GM12878 (cell line): Measurements from ENCODE around the gene RNF223. TPM values are rescaled to one million over a fixed set of nuclear protein-coding genes. Genes with fewer than 3 reads are reported as not detected.

ENCODE experiments used
- ATAC-seq: fragments of 200-7000 bp; cut with Tn5 transposase; 3 replicates; pipeline ENCODE4 v1.9.1; 2020; ENCODE audit warnings: mild to moderate bottlenecking, moderate library complexity
- BruUV-seq: library from RNA; stranded (reverse); fragments of 400-500 nt; replicated peaks from 2 replicates; lab custom pipeline; 2021; lab: Mats Ljungman, UMichigan
- CTCF ChIA-PET: fragments of 300-600 bp; sonication (Branson Sonifier 250); formaldehyde crosslinking; extraction: SDS; loops from one replicate; lab custom pipeline; 2021; ENCODE audit warnings: inconsistent platforms; lab: Yijun Ruan, JAX
- POLR2A ChIA-PET: fragments of 350-600 bp; formaldehyde crosslinking; extraction: SDS; loops from one replicate; lab custom pipeline; 2021; ENCODE audit warnings: inconsistent platforms; lab: Charles Lee
- RAD21 ChIA-PET: fragments of 300-600 bp; sonication (Branson Sonifier 250); formaldehyde crosslinking; loops from one replicate; lab custom pipeline; 2023; ENCODE audit warnings: antibody characterized with exemption; ENCODE audit not compliant: unreplicated experiment; lab: Charles Lee
- SMC1A ChIA-PET: fragments of 300-600 bp; sonication (Branson Sonifier 250); formaldehyde crosslinking; loops from one replicate; lab custom pipeline; 2023; ENCODE audit not compliant: unreplicated experiment, uncharacterized antibody; lab: Charles Lee
- DNase-seq: peaks from one replicate; pipeline ENCODE4 v3.0.0-alpha.2; 2011; ENCODE audit warnings: low read depth, low spot score
- FAIRE-seq: peaks from 3 replicates; lab custom pipeline; 2011; peaks lifted over from hg19 to GRCh38; lab: Jason Lieb, UNC
- H2AFZ ChIP-seq: 2 replicates; pipeline ENCODE4 v1.6.0; 2011; ENCODE audit warnings: low read depth, low read length, control low read depth; ENCODE audit not compliant: control insufficient read depth
- H3K27ac ChIP-seq: 2 replicates; pipeline ENCODE4 v1.5.1; 2011; ENCODE audit warnings: control low read depth; ENCODE audit not compliant: control insufficient read depth, insufficient read depth
- H3K27me3 ChIP-seq, 2 experiments: replicated peaks in 1 of 2; 2 replicates each; pipeline versions ENCODE4 v1.6.0 to v1.6.1; 2011; ENCODE audit warnings: low read length in 1 of 2; ENCODE audit not compliant: control insufficient read depth in 2 of 2, insufficient read depth in 2 of 2
- H3K36me3 ChIP-seq, 2 experiments: 2 replicates each; pipeline ENCODE4 v1.5.1; 2011; ENCODE audit warnings: low read length in 1 of 2; ENCODE audit not compliant: control insufficient read depth in 2 of 2, insufficient read depth in 2 of 2
- H3K4me1 ChIP-seq: 2 replicates; pipeline ENCODE4 v1.6.1; 2011; ENCODE audit warnings: mild to moderate bottlenecking, low read length, moderate library complexity, mixed read lengths; ENCODE audit not compliant: control insufficient read depth, insufficient read depth
- H3K4me2 ChIP-seq: 2 replicates; pipeline ENCODE4 v1.6.0; 2011; ENCODE audit warnings: control low read depth; ENCODE audit not compliant: control insufficient read depth, insufficient read depth
- H3K4me3 ChIP-seq: fragments of 200-600 bp; sonication (generic); 2 replicates; pipeline ENCODE4 v1.5.1; 2016
- H3K79me2 ChIP-seq: 2 replicates; pipeline ENCODE4 v1.6.0; 2011; ENCODE audit warnings: low read length; ENCODE audit not compliant: control insufficient read depth, insufficient read depth
- H3K9ac ChIP-seq: 2 replicates; pipeline ENCODE4 v1.8.0; 2011; ENCODE audit warnings: low read length, control low read depth, mixed read lengths; ENCODE audit not compliant: control insufficient read depth, insufficient read depth
- H3K9me3 ChIP-seq: replicated peaks from 3 replicates; pipeline ENCODE4 v1.5.1; 2011; ENCODE audit warnings: mild to moderate bottlenecking, low read length; ENCODE audit not compliant: control insufficient read depth, insufficient read depth
- H4K20me1 ChIP-seq: 2 replicates; pipeline ENCODE4 v1.6.0; 2011; ENCODE audit not compliant: control insufficient read depth, insufficient read depth
- ASH2L ChIP-seq: fragments of 300-600, 200-600 bp; sonication (generic); IDR thresholded peaks from 2 replicates; pipeline ENCODE4 v1.6.1; 2017; ENCODE audit warnings: low read depth, mild to moderate bottlenecking, borderline replicate concordance
- BACH1 ChIP-seq: fragments of 450-650 bp; IDR thresholded peaks from 2 replicates; pipeline ENCODE4 v1.6.1; 2017; ENCODE audit warnings: mild to moderate bottlenecking, borderline replicate concordance
- CBFB ChIP-seq: IDR thresholded peaks from 2 replicates; pipeline ENCODE4 v1.6.1; 2016; ENCODE audit warnings: antibody characterized with exemption, low read depth
- CREM ChIP-seq: IDR thresholded peaks from 2 replicates; pipeline ENCODE4 v1.6.1; 2014; ENCODE audit warnings: antibody characterized with exemption, low read depth
- FOXM1 ChIP-seq: IDR thresholded peaks from 2 replicates; pipeline ENCODE4 v1.6.1; 2012; ENCODE audit warnings: low read depth, mild to moderate bottlenecking, inconsistent platforms, low read length, moderate library complexity
- HDAC2 ChIP-seq: fragments of 200-600 bp; sonication (generic); IDR thresholded peaks from 2 replicates; pipeline ENCODE4 v1.6.1; 2017
- HDAC6 ChIP-seq: fragments of 200-600 bp; sonication (generic); IDR thresholded peaks from one replicate; pipeline ENCODE4 v1.8.0; 2017; ENCODE audit warnings: antibody characterized with exemption; ENCODE audit not compliant: unreplicated experiment
- HDGF ChIP-seq: fragments of 450-650 bp; IDR thresholded peaks from 2 replicates; pipeline ENCODE4 v1.6.1; 2016; ENCODE audit warnings: antibody characterized with exemption
- LARP7 ChIP-seq: fragments of 450-650 bp; IDR thresholded peaks from 2 replicates; pipeline ENCODE4 v1.6.1; 2017; ENCODE audit warnings: mild to moderate bottlenecking
- NFXL1 ChIP-seq: fragments of 450-650 bp; IDR thresholded peaks from 2 replicates; pipeline ENCODE4 v1.6.1; 2017; ENCODE audit warnings: antibody characterized with exemption, mild to moderate bottlenecking, borderline replicate concordance
- NR2C1 ChIP-seq: fragments of 450-650 bp; IDR thresholded peaks from 2 replicates; pipeline ENCODE4 v1.6.1; 2017; ENCODE audit warnings: antibody characterized with exemption, mild to moderate bottlenecking, moderate library complexity
- PAX8 ChIP-seq: fragments of 450-650 bp; IDR thresholded peaks from 2 replicates; pipeline ENCODE4 v1.6.1; 2017; ENCODE audit warnings: mild to moderate bottlenecking, moderate library complexity
- POU2F2 ChIP-seq: IDR thresholded peaks from 3 replicates; pipeline ENCODE4 v1.6.1; 2011; ENCODE audit warnings: low read depth, mild to moderate bottlenecking, low read length, borderline replicate concordance
- RCOR1 ChIP-seq: conservative IDR thresholded peaks from 2 replicates; pipeline ENCODE4 v1.6.1; 2012; ENCODE audit warnings: low read depth, low read length, improper control_type of control experiment
- RELA ChIP-seq: fragments of 450-650 bp; IDR thresholded peaks from 2 replicates; pipeline ENCODE4 v1.8.0; 2014; ENCODE audit warnings: borderline replicate concordance; ENCODE audit not compliant: partially characterized antibody
- RUNX3 ChIP-seq: IDR thresholded peaks from 2 replicates; pipeline ENCODE4 v1.6.1; 2012; ENCODE audit warnings: low read length, inconsistent platforms
- SREBF1 ChIP-seq: IDR thresholded peaks from 2 replicates; pipeline ENCODE4 v1.6.1; 2012; ENCODE audit warnings: mild to moderate bottlenecking, low read length
- ZBTB40 ChIP-seq: fragments of 450-650 bp; IDR thresholded peaks from 2 replicates; pipeline ENCODE4 v1.6.1; 2016; ENCODE audit warnings: mild to moderate bottlenecking, moderate library complexity, borderline replicate concordance
- WGBS: methylation state at CpG from one replicate; pipeline ENCODE4 v1.1.6; 2016; ENCODE audit warnings: low lambda C conversion rate; ENCODE audit not compliant: insufficient replicate concordance, insufficient coverage; ENCODE audit errors: missing lambda C conversion rate; 5-methylcytosine and 5-hydroxymethylcytosine counted together
- in situ Hi-C: fragments of 300-500 bp; cut with MboI; formaldehyde crosslinking; loops from 9 replicates; pipeline ENCODE4 v1.14.3; 2018; ENCODE audit warnings: mixed read lengths
- intact Hi-C: fragments of 100-400 bp; cut with micrococcal nuclease; formaldehyde crosslinking; loops from one replicate; pipeline ENCODE4 v1.14.2; 2022; ENCODE audit not compliant: unreplicated experiment
- polyA plus RNA-seq, 11 experiments: library from polyadenylated mRNA; depleted of rRNA in 4 of 11; unstranded in 6 of 11; stranded (reverse) in 5 of 11; fragments of >200 nt; fragmentation: Nextera tagmentation in 4 of 11; fragmentation: Illumina TruSeq in 1 of 11; extraction: Ambion mirVana in 4 of 11; extraction: Trizol in 1 of 11; gene quantifications; 1 replicate in 1 of 11; 2 replicates in 10 of 11; pipeline versions ENCODE4 v1.2.1 to v1.2.3, GENCODE V29; 2011 to 2016; ENCODE audit warnings: inconsistent platforms in 2 of 11, missing spikeins in 2 of 11, low read depth in 1 of 11
- total RNA-seq, 4 experiments: library from RNA; depleted of rRNA in 3 of 4; stranded (reverse); fragments of >200 nt in 3 of 4; fragmentation: Illumina TruSeq in 1 of 4; extraction: Trizol in 1 of 4; gene quantifications; 2 replicates each; pipeline versions ENCODE4 v1.2.1 to v1.2.3, GENCODE V29; 2013 to 2021
- TF ChIP-seq, protein P1 (sequence below): IDR thresholded peaks from 2 replicates; pipeline ENCODE4 v1.6.1; 2012; ENCODE audit warnings: low read depth, low read length, improper control_type of control experiment
- TF ChIP-seq, protein P2 (sequence below): fragments of 450-650 bp; formaldehyde crosslinking; IDR thresholded peaks from 2 replicates; pipeline ENCODE4 v1.4.0; 2022; ENCODE audit warnings: mild to moderate bottlenecking, moderate library complexity

The RNF223 gene
- total and polyA plus RNA-seq, 10 of the 15 experiments (the other 5 are each of a cell fraction or from before 2014, with no cell fraction given), result 0.06 TPM; not detected in 9

DNA sequence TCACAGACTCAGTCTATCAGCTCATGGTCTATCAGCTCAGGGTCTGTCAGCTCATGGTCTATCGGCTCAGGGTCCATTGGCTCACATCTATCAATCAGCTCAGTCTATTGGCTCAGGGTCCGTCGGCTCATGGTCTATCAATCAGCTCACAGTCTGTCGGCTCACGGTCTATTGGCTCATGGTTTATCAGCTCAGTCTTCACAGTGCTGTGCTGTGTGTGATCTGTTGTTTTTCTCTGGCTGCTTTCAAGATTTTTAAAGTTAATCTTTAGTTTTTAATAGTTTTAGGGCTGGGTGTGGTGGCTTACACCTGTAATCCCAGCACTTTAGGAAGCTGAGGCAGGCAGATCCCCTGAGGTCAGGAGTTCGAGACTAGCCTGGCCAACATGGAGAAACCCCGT, 27.4 kb upstream of the RNF223 start:
- CTCF ChIA-PET, result interaction anchor here (0.6 to 1.3 kb wide), 3 partner anchors 9 to 191 kb away, joined by 3 read pairs; no protein-coding TSS in a partner anchor
- no peak for ATAC-seq
- BruUV-seq, result no TSS peak

More for the DNA sequence above, 27.4 kb upstream of the RNF223 start:
- DNase-seq, result no peak
- in situ Hi-C loops (loop anchor here (5.0 kb wide), 1 partner anchor 49 kb away; no protein-coding TSS in a partner anchor), intact Hi-C loops (no loop called here)
- Histone ChIP-seq H3K27ac (no peak overlapping the region), H4K20me1 (no peaks in the 10 kb centered on the region), H3K4me1 (no peaks in the 10 kb centered on the region), H3K4me2 (no peak overlapping the region), H3K36me3 (no peaks in the 10 kb centered on the region; a peak in 1 of 4 replicates), H3K9me3 (peaks cover 3% of the 10 kb centered on the region; the same call in 1 of the 3 replicates), H3K79me2 (no peaks in the 10 kb centered on the region), H3K9ac (no peak overlapping the region), H3K27me3 (no peaks in the 10 kb centered on the region), H3K4me3 (no peak overlapping the region), H2AFZ (no peak overlapping the region)
- no peak for TF ChIP-seq PAX8
- no peak for TF ChIP-seq RCOR1
- TF ChIP-seq CBFB, result no peak
- no peak for TF ChIP-seq HDAC2
- no peak for TF ChIP-seq SREBF1
- TF ChIP-seq FOXM1, result no peak
- no peak for TF ChIP-seq HDAC6
- TF ChIP-seq ZBTB40, result no peak
- TF ChIP-seq HDGF, result no peak
- TF ChIP-seq, protein P1, sequence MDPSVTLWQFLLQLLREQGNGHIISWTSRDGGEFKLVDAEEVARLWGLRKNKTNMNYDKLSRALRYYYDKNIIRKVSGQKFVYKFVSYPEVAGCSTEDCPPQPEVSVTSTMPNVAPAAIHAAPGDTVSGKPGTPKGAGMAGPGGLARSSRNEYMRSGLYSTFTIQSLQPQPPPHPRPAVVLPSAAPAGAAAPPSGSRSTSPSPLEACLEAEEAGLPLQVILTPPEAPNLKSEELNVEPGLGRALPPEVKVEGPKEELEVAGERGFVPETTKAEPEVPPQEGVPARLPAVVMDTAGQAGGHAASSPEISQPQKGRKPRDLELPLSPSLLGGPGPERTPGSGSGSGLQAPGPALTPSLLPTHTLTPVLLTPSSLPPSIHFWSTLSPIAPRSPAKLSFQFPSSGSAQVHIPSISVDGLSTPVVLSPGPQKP, result no peak
- TF ChIP-seq, protein P2, sequence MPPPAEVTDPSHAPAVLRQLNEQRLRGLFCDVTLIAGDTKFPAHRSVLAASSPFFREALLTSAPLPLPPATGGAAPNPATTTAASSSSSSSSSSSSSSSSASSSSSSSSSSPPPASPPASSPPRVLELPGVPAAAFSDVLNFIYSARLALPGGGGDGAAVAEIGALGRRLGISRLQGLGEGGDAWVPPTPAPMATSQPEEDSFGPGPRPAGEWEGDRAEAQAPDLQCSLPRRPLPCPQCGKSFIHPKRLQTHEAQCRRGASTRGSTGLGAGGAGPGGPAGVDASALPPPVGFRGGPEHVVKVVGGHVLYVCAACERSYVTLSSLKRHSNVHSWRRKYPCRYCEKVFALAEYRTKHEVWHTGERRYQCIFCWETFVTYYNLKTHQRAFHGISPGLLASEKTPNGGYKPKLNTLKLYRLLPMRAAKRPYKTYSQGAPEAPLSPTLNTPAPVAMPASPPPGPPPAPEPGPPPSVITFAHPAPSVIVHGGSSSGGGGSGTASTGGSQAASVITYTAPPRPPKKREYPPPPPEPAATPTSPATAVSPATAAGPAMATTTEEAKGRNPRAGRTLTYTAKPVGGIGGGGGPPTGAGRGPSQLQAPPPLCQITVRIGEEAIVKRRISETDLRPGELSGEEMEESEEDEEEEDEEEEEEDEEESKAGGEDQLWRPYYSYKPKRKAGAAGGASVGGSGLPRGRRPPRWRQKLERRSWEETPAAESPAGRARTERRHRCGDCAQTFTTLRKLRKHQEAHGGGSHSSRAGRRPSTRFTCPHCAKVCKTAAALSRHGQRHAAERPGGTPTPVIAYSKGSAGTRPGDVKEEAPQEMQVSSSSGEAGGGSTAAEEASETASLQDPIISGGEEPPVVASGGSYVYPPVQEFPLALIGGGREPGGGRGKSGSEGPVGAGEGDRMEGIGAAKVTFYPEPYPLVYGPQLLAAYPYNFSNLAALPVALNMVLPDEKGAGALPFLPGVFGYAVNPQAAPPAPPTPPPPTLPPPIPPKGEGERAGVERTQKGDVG, result no peak
- no peak for TF ChIP-seq POU2F2
- TF ChIP-seq CREM, result no peak
- TF ChIP-seq LARP7, result no peak
- TF ChIP-seq BACH1, result no peak
- no peak for TF ChIP-seq NFXL1
- no peak for TF ChIP-seq ASH2L
- no peak for TF ChIP-seq NR2C1
- TF ChIP-seq RELA, result no peak
- no peak for TF ChIP-seq RUNX3
- ChIA-PET SMC1A (no interaction called here), POLR2A (no interaction called here), RAD21 (no interaction called here)
- FAIRE-seq, result no peak
- WGBS, result 94% methylated on average over 7 of the region's 7 CpGs
